ENCODE measurements around the gene CDC16. TPM values are rescaled to one million over a fixed set of nuclear protein-coding genes. Genes with fewer than 3 reads are reported as not detected.

Gene CDC16
- total and polyA plus RNA-seq, 2 of the 4 experiments (the other 2 are of a cell fraction), result 41.6 to 66.6 TPM

GRCh38 chr13:114318624-114319023 is 83.9 kb downstream of the CDC16 start:
- in situ Hi-C loops (cut with MboI; ENCODE audit: low sequenced_read_pairs), result no loop called here
- no peak for ATAC-seq (ENCODE audit: low read depth)
- H3K9ac ChIP-seq (ENCODE audit: low read depth, low read length), result peak overlapping the region; percentile 29; the same call in 1 of the 2 replicates
- no peak for DNase-seq
- peak overlapping the region; percentile 57; the same call in 1 of the 2 replicates for H3K23ac ChIP-seq (ENCODE audit: low read depth, low read length)
- peak overlapping the region; percentile 11; the same call in 1 of the 2 replicates for H3K18ac ChIP-seq (ENCODE audit: low read depth, low read length)
- H3K27me3 ChIP-seq (ENCODE audit: control insufficient read depth, insufficient read depth, low read length), result no peaks in the 10 kb centered on the region
- H2AK9ac ChIP-seq (replicated peaks; ENCODE audit: low read depth, low read length, poor library complexity), result no peak overlapping the region
- no TSS peak for BruUV-seq (replicated peaks)
- H3K4me2 ChIP-seq (ENCODE audit: low read depth, low read length), result peak overlapping the region; percentile 52
- no peak overlapping the region for H2BK15ac ChIP-seq (ENCODE audit: low read depth, low read length)
- H2AFZ ChIP-seq (replicated peaks; ENCODE audit: low read length, poor library complexity), result no peak overlapping the region
- peak overlapping the region; percentile 16; the same call in 1 of the 2 replicates for H3K14ac ChIP-seq (replicated peaks; ENCODE audit: low read depth, low read length)
- 0 out of 2 replicates have a peak overlapping the region, but pooled peaks have one; percentile 9 for H2BK120ac ChIP-seq (ENCODE audit: low read depth, low read length)
- POLR2A ChIA-PET (ENCODE audit: unreplicated experiment), result no interaction called here
- H2AK5ac ChIP-seq (ENCODE audit: low read depth, low read length), result peak overlapping the region; percentile 25; the same call in 1 of the 2 replicates
- no peaks in the 10 kb centered on the region for H3K9me3 ChIP-seq (ENCODE audit: control insufficient read depth, insufficient read depth, low read length)
- peak overlapping the region; percentile 46; the same call in 1 of the 2 replicates for H3K27ac ChIP-seq (ENCODE audit: insufficient read depth, low read length)
- H2BK5ac ChIP-seq (ENCODE audit: low read depth, low read length, poor library complexity, severe bottlenecking), result peak overlapping the region; percentile 78
- CTCF ChIA-PET, result interaction anchor here (0.6 kb wide), 1 partner anchor 42 kb away, joined by 5 read pairs; no protein-coding TSS in a partner anchor
- H4K8ac ChIP-seq (ENCODE audit: low read depth in 2 of 2, low read length in 2 of 2), result peak overlapping the region in 1 of 2 experiments; percentile 52; a peak in 1 of 4 replicates
- H3K4ac ChIP-seq (ENCODE audit: low read depth, low read length), result peak overlapping the region; percentile 16; the same call in 1 of the 2 replicates
- dilution Hi-C loops (cut with HindIII; ENCODE audit: low sequenced_read_pairs, unreplicated experiment), result no loop called here
- 0 out of 2 replicates have a peak overlapping the region, but pooled peaks have one; percentile 45 for H3K56ac ChIP-seq (ENCODE audit: extremely low read depth, insufficient read depth, low read length)
- peaks cover 9% of the 10 kb centered on the region for H3K9me1 ChIP-seq (ENCODE audit: insufficient read depth, low read length)
- peak overlapping the region; percentile 47; the same call in 1 of the 2 replicates for H4K91ac ChIP-seq (ENCODE audit: insufficient read depth, low read depth, low read length)
- no peak overlapping the region for H3K4me3 ChIP-seq (ENCODE audit: insufficient read depth, low read depth, low read length)
- no peak overlapping the region for H2BK20ac ChIP-seq (ENCODE audit: low read depth, low read length)
- intact Hi-C loops (cut with micrococcal nuclease), result loop anchor here (1.0 kb wide), 1 partner anchor 21 kb away; no protein-coding TSS in a partner anchor
- H3K79me1 ChIP-seq (ENCODE audit: low read depth in 1 of 2, low read length in 2 of 2), result peaks cover 18 to 46% of the 10 kb centered on the region in 2 experiments
- no CpG with 5 or more reads among the region's 1 CpG for WGBS, 2 experiments (ENCODE audit: extremely low coverage in 2 of 2, insufficient read length in 1 of 2)
- peaks cover 15% of the 10 kb centered on the region for H3K4me1 ChIP-seq (ENCODE audit: control insufficient read depth, insufficient read depth, low read length)
- peaks cover 44% of the 10 kb centered on the region for H4K20me1 ChIP-seq (ENCODE audit: insufficient read depth, low read length)
- no peak for TF ChIP-seq MAFK (IDR thresholded peaks at IDR 0.05; ENCODE audit: low read depth, low read length)
- no peak for TF ChIP-seq RFX5 (IDR thresholded peaks at IDR 0.05; ENCODE audit: low read depth, low read length)
- no peak for TF ChIP-seq SMC3 (IDR thresholded peaks at IDR 0.05; ENCODE audit: low read depth, low read length)
- no peak for TF ChIP-seq RAD21 (IDR thresholded peaks at IDR 0.05; ENCODE audit: low read length)
- TF ChIP-seq RCOR1 (IDR thresholded peaks at IDR 0.05; ENCODE audit: insufficient replicate concordance, low read length), result no peak
- TF ChIP-seq, protein P1, sequence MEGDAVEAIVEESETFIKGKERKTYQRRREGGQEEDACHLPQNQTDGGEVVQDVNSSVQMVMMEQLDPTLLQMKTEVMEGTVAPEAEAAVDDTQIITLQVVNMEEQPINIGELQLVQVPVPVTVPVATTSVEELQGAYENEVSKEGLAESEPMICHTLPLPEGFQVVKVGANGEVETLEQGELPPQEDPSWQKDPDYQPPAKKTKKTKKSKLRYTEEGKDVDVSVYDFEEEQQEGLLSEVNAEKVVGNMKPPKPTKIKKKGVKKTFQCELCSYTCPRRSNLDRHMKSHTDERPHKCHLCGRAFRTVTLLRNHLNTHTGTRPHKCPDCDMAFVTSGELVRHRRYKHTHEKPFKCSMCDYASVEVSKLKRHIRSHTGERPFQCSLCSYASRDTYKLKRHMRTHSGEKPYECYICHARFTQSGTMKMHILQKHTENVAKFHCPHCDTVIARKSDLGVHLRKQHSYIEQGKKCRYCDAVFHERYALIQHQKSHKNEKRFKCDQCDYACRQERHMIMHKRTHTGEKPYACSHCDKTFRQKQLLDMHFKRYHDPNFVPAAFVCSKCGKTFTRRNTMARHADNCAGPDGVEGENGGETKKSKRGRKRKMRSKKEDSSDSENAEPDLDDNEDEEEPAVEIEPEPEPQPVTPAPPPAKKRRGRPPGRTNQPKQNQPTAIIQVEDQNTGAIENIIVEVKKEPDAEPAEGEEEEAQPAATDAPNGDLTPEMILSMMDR (conservative IDR thresholded peaks at IDR 0.05; ENCODE audit: low read depth, low read length), result no peak
- no peak for TF ChIP-seq CEBPB (IDR thresholded peaks at IDR 0.05; ENCODE audit: low read depth, low read length)
- no peak for TF ChIP-seq MAZ (IDR thresholded peaks at IDR 0.05; ENCODE audit: borderline replicate concordance, low read depth, low read length)
- TF ChIP-seq ELK1 (IDR thresholded peaks at IDR 0.05; ENCODE audit: borderline replicate concordance, low read depth, low read length), result no peak
- no peak for TF ChIP-seq USF2 (IDR thresholded peaks at IDR 0.05; ENCODE audit: low read depth, low read length)
- no peak for TF ChIP-seq BHLHE40 (IDR thresholded peaks at IDR 0.05; ENCODE audit: low read depth, low read length)
- no peak for TF ChIP-seq MXI1 (IDR thresholded peaks at IDR 0.05; ENCODE audit: borderline replicate concordance, low read depth, low read length)
- no peak for TF ChIP-seq POLR2A (IDR thresholded peaks at IDR 0.05; ENCODE audit: low read depth, low read length)
- TF ChIP-seq FOS (IDR thresholded peaks at IDR 0.05; ENCODE audit: low read depth, low read length), result no peak
- TF ChIP-seq NFE2L2 (IDR thresholded peaks at IDR 0.05; ENCODE audit: low read depth, low read length), result no peak
- no peak for TF ChIP-seq CHD1 (IDR thresholded peaks at IDR 0.05; ENCODE audit: low read depth, low read length)
- H3K36me3 ChIP-seq (ENCODE audit: control insufficient read depth, insufficient read depth, low read length), result peaks cover 11% of the 10 kb centered on the region
- no peak overlapping the region for H4K5ac ChIP-seq (ENCODE audit: low read depth, low read length)

Data from IMR-90 (cell line).